Posterior vena cava (tissue), 2 donors: ENCODE data around the gene PAQR9. TPM values are rescaled to one million over a fixed set of nuclear protein-coding genes. Genes with fewer than 3 reads are reported as not detected.
"Not testable (repeated sequence)": the region's sequence is repeated elsewhere in the genome, so short reads cannot be mapped to it uniquely, and the experiment has no call there.

ENCODE experiments used
- DNase-seq: peaks from one replicate; pipeline ENCODE4 v3.0.0-alpha.2; 2020; ENCODE audit warnings: low spot score
- intact Hi-C, 2 donors: fragments of 100-400 bp; cut with DNase I; formaldehyde crosslinking; loops; one replicate each; pipeline versions ENCODE4 v1.14.1 to v1.14.2; 2022 to 2023
- long read RNA-seq, 2 donors: library from polyadenylated mRNA; unstranded; transcript quantifications; one replicate each; pipeline ENCODE4 v2.0.0, GENCODE V29; 2020 to 2021
- total RNA-seq, 2 donors: library from RNA; stranded (reverse); fragmentation: NEBNext Ultra II Directional; extraction: Animal tissue kit (Norgen Biotek cat#: 25700); gene quantifications; one replicate each; pipeline ENCODE4 v1.2.1, GENCODE V29; 2021
- donor health status: DM: yes; HTN: yes; CAD: no.
- donor health status: DM: yes; HTN: yes; CAD: no.

PAQR9 gene
- not detected for total RNA-seq
- long read RNA-seq, donor 1 = 0 reads
- long read RNA-seq, donor 2 = 0 reads

GRCh38 chr3:142963516-142964448, at the start of gene PAQR9:
TSS of gene PAQR9 (minus strand) at chr3:142963674. CDS start at chr3:142963336, 338 bp downstream.
- DNase-seq = no peak
- intact Hi-C loops = no loop called here

- intact Hi-C loops = no loop called here
- DNase-seq = no peak
Observed at GRCh38 chr3:143011705-143012104, 48.2 kb upstream of the PAQR9 start.

- intact Hi-C loops = no loop called here
Observed at GRCh38 chr3:143010024-143010423, 46.5 kb upstream of the PAQR9 start.

GRCh38 chr3:143004823-143005222, 41.3 kb upstream of the PAQR9 start:
- intact Hi-C loops = loop anchor here in 1 of 2 donors (10.0 kb wide), 1 partner anchor 430 kb away; the partner anchor contains the start of gene ATR
- DNase-seq = no peak

More at GRCh38 chr3:143010024-143010423, 46.5 kb upstream of the PAQR9 start:
- no peak for DNase-seq

- intact Hi-C loops = loop anchor here in 1 of 2 donors (10.0 kb wide), 1 partner anchor 428 kb away; the partner anchor contains the start of gene ATR
- no peak for DNase-seq
Observed at GRCh38 chr3:143002727-143003126, 39.3 kb upstream of the PAQR9 start.

- no peak for DNase-seq
- intact Hi-C loops = loop anchor here in 1 of 2 donors (10.0 kb wide), 1 partner anchor 427 kb away; the partner anchor contains the start of gene ATR
Observed at GRCh38 chr3:143002083-143002712, 38.7 kb upstream of the PAQR9 start.

- DNase-seq = peak; percentile 99
- intact Hi-C loops = loop anchor here in 1 of 2 donors (10.0 kb wide), 1 partner anchor 427 kb away; the partner anchor contains the start of gene ATR
Observed at GRCh38 chr3:143001369-143002082, 38.1 kb upstream of the PAQR9 start, which contains the start of gene U2SURP. TSS of gene U2SURP (plus strand) at chr3:143001570. CDS start at chr3:143001629, 59 bp downstream.

DNA sequence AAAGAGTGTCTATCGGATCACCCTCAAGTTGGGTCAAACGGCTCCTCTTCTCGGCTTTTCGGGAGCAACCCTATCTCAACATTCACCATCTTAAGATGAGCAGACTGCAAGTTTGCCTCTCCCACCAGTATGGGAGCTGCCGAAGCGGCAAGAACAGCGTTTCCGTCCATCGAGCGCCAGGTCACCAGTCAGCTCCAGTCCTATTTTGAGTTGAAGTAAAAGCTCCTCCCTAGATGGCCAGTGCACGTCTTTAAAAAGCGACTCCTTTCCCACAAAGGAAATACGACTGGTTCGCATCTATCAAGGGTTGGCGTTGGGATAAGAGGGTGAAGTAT, 37.5 kb upstream of the PAQR9 start:
- intact Hi-C loops = loop anchor here in 1 of 2 donors (10.0 kb wide), 1 partner anchor 426 kb away; the partner anchor contains the start of gene ATR
- DNase-seq = peak; percentile 89

DNA sequence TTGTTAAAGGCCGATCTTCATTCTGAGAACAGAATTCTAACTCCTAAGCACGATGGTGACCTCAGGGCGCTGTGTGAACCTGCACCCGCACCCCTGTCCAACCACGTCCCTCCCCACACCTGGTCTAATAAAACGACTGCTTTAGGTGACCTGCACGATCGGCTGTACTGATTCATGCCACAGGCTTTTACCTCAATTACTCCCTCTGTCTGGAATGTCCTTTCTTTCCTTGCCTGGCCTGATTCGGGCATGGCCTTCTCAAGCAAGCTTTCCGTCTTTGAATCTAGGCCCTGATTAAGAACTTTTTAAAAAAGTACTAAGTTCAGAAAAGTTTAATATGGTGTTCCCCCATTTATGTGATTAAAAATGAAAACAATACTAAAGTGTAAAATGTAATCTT, 37.1 kb upstream of the PAQR9 start:
- no peak for DNase-seq
- intact Hi-C loops = loop anchor here in 1 of 2 donors (10.0 kb wide), 1 partner anchor 426 kb away; the partner anchor contains the start of gene ATR

- no peak for DNase-seq
- intact Hi-C loops = loop anchor here (10.0 kb wide), 2 partner anchors 415 to 425 kb away; partner anchors contain the start of gene ATR (in 1 of the 2)
Observed at GRCh38 chr3:142999881-143000280, 36.4 kb upstream of the PAQR9 start.

- no peak for DNase-seq
- intact Hi-C loops = loop anchor here in 1 of 2 donors (10.0 kb wide), 1 partner anchor 414 kb away; no protein-coding TSS in a partner anchor
Observed at GRCh38 chr3:142998439-142998838, 35.0 kb upstream of the PAQR9 start.

DNA sequence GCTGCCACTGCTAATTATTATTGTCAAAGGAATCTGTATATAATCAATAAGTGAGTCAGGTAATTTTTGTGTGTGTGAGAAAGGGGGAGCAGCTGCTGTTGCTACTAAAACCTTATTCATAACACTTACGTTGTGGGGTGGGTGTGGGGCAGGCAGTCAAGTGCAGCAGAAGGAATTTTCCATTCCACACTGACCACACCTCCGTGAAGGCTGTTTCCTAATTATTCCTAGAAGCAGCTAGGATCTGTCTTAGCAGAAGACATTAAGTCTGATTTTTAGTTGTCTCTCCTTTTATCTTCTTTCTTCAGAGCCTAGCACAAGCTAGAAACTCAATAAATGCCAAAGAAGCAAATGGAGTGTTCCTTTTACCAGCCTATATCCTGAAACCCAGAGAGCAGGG, 33.9 kb upstream of the PAQR9 start:
- DNase-seq = no peak
- intact Hi-C loops = loop anchor here in 1 of 2 donors (10.0 kb wide), 1 partner anchor 413 kb away; no protein-coding TSS in a partner anchor

DNA sequence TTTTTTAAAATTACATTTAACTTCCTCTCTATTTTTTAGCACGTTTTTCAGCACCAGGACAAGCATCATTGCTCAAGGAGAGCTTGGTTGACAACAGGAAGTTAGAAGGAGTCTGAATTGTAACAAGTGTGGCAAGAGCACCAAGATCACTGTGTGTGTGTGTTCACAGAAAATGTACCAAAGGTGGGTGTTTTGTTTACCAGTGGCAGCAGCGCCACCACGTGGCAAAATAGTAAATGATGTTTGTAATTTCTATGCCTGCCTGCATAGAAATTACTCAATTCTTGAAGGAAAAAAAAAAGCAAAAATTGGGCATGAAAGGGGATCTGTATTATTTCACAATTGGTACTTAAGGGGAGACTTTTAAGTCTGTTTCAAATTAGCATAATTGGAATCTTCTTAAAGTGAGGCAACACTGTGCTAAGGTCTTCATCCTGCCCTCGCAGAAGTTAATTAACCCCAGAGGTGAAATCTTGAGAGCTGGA, 30.5 kb upstream of the PAQR9 start:
- no peak for DNase-seq
- intact Hi-C loops = loop anchor here in 1 of 2 donors (5.0 to 10.0 kb wide), 2 partner anchors 167 to 409 kb away; no protein-coding TSS in a partner anchor

DNA sequence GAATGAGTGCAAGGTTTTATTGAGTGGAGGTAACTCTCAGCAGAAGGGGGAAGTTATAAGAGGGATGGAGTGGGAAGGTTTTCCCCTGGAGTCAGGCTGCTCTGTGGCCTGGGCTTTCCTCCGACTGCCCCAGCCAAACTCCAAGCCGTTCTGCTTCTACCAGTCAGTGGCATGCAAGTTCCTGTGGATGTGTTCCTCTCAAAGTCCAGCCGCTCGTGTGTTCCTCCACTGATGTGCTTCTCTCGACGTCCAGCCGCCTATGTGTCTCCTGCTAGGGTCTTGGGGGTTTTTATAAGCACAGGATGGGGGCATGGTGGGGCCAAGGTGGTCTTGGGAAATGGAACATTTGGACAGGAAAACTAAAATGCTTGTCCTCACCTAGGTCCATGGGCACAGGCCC, 28.8 kb upstream of the PAQR9 start:
- intact Hi-C loops = loop anchor here in 1 of 2 donors (5.0 to 10.0 kb wide), 2 partner anchors 165 to 408 kb away; no protein-coding TSS in a partner anchor
- DNase-seq = no peak

DNA sequence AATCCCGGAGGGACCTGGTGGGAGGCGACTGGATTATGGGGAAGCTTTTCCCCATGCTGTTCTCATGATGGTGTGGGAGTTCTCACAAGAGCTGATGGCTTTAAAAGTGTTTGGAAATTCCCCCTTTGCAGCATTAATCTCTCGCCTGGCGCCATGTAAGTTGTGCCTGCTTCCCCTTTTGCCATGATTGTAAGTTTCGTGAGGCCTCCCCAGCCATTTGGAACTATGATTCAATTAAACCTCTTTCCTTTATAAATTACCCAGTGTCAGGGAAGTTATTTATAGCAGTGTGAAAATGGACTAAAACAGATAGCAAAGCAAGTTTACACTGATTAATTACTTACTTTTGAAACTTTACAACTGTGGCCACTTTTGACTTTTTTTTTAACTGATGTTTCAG, 27.2 kb upstream of the PAQR9 start:
- DNase-seq = no peak
- intact Hi-C loops = loop anchor here in 1 of 2 donors (5.0 to 10.0 kb wide), 2 partner anchors 163 to 406 kb away; no protein-coding TSS in a partner anchor

GRCh38 chr3:142988826-142989225, 25.4 kb upstream of the PAQR9 start:
- DNase-seq, intact Hi-C loops: not testable (repeated sequence)

DNA sequence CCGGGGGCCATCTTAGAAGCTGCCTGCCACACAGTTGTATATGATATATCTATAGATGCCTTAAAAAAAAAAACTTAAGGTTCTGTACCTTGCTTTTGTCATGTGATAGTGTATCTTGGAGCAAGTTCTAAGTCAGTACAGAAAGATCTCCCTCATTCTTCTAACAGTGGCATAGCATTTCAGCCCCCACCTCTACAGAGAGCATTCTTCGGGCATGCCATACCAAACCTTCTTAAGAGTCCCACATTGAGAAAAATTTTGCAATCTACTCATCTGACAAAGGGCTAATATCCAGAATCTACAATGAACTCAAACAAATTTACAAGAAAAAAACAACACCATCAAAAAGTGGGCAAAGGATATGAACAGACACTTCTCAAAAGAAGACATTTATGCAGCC, 24.7 kb upstream of the PAQR9 start:
- DNase-seq, intact Hi-C loops: not testable (repeated sequence)

- no peak for DNase-seq
- intact Hi-C loops = no loop called here
Observed at GRCh38 chr3:142987707-142988106, 24.2 kb upstream of the PAQR9 start.
